ENCODE data around the gene ASPHD2.

ASPHD2 gene

DNA sequence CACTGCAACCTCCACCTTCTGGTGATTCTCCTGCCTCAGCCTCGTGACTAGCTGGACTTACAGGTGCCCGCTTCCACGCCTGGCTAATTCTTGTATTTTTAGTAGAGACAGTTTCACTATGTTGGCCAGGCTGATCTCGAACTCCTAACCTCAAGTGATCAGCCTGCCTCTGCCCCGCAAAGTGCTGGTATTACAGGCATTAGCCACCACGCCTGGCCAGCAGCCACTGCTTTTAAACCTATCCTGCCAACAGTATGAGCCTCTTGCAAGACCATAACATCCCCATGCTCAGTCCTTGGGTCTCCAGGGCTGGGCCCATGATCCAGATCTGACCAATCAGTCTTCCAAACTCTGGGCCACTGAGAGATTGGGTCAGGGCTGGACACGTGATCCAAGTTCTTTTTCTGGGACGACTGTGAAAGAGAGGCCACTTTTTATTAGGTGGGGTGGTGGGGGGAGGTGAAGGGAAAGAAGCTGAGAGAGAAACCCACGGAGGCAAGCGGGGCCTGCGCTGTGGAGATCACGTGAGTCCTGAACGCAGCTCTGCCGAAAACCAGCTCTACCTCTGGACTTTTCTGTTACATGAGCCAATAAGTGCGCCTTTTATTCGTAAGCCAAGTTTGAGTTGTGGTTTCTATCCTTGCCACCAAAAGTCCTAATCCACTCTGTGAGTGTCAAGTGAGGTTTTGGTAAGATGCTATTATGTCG, 17.9 kb downstream of the ASPHD2 start:
- TF ChIP-seq GABPA (IDR thresholded peaks at IDR 0.05; ENCODE audit: low read depth) (no peak), SPI1 (IDR thresholded peaks at IDR 0.05; ENCODE audit: borderline replicate concordance, low read depth) (no peak), POLR2AphosphoS5 (IDR thresholded peaks at IDR 0.05; ENCODE audit: low read depth) (no peak)
- TF ChIP-seq, protein P1, sequence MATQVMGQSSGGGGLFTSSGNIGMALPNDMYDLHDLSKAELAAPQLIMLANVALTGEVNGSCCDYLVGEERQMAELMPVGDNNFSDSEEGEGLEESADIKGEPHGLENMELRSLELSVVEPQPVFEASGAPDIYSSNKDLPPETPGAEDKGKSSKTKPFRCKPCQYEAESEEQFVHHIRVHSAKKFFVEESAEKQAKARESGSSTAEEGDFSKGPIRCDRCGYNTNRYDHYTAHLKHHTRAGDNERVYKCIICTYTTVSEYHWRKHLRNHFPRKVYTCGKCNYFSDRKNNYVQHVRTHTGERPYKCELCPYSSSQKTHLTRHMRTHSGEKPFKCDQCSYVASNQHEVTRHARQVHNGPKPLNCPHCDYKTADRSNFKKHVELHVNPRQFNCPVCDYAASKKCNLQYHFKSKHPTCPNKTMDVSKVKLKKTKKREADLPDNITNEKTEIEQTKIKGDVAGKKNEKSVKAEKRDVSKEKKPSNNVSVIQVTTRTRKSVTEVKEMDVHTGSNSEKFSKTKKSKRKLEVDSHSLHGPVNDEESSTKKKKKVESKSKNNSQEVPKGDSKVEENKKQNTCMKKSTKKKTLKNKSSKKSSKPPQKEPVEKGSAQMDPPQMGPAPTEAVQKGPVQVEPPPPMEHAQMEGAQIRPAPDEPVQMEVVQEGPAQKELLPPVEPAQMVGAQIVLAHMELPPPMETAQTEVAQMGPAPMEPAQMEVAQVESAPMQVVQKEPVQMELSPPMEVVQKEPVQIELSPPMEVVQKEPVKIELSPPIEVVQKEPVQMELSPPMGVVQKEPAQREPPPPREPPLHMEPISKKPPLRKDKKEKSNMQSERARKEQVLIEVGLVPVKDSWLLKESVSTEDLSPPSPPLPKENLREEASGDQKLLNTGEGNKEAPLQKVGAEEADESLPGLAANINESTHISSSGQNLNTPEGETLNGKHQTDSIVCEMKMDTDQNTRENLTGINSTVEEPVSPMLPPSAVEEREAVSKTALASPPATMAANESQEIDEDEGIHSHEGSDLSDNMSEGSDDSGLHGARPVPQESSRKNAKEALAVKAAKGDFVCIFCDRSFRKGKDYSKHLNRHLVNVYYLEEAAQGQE (IDR thresholded peaks at IDR 0.05; ENCODE audit: insufficient replicate concordance, low read depth): no peak
- TF ChIP-seq, protein P2, sequence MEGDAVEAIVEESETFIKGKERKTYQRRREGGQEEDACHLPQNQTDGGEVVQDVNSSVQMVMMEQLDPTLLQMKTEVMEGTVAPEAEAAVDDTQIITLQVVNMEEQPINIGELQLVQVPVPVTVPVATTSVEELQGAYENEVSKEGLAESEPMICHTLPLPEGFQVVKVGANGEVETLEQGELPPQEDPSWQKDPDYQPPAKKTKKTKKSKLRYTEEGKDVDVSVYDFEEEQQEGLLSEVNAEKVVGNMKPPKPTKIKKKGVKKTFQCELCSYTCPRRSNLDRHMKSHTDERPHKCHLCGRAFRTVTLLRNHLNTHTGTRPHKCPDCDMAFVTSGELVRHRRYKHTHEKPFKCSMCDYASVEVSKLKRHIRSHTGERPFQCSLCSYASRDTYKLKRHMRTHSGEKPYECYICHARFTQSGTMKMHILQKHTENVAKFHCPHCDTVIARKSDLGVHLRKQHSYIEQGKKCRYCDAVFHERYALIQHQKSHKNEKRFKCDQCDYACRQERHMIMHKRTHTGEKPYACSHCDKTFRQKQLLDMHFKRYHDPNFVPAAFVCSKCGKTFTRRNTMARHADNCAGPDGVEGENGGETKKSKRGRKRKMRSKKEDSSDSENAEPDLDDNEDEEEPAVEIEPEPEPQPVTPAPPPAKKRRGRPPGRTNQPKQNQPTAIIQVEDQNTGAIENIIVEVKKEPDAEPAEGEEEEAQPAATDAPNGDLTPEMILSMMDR (IDR thresholded peaks at IDR 0.05; ENCODE audit: insufficient read depth, low read length): no peak
- Histone ChIP-seq H3K27ac (replicated peaks) (no peak overlapping the region), H3K27me3 (ENCODE audit: insufficient read depth, poor library complexity, severe bottlenecking) (no peaks in the 10 kb centered on the region), H3K4me3 (replicated peaks; ENCODE audit: insufficient read depth, low read length) (no peak overlapping the region)
- DNase-seq (ENCODE audit: low read depth in 1 of 2, low spot score in 1 of 2): no peak

DNA sequence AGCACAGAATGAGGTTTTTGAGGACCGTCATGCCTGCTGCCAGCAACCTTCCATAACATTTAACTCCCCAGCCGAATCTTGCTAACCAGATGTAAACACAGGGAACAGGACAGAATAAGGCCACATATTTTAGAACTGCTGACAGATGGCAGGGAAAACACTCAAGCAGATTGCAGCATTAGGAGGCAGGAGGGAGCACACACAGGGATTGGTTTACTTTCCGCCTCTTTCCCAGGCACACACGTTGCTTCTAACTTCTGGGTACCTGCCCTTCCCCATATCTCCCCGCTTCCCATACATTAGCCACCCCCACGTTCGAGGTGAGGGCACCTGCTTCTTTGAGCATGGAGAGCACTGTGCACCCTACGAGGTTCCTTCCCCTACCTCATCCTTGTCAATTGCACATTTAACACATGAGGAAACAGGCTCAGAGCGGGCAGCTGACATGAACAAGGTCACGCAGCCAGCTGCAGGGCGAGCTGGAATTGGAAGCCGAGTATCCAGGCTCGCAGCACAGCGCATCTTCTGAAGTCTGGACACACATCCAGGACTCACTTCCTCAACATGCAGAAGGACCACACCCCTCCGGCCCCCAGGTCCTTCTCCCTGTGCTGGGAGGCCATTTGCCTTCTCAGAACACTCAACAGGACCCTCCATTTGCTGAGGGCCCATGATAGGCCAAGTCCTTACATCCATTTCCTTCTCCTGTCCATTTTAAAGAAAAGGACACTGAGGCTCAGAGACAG, 18.7 kb downstream of the ASPHD2 start:
- TF ChIP-seq POLR2AphosphoS5 (IDR thresholded peaks at IDR 0.05; ENCODE audit: low read depth) (no peak), SPI1 (IDR thresholded peaks at IDR 0.05; ENCODE audit: borderline replicate concordance, low read depth) (no peak), GABPA (IDR thresholded peaks at IDR 0.05; ENCODE audit: low read depth) (no peak)
- TF ChIP-seq, protein P2 (IDR thresholded peaks at IDR 0.05; ENCODE audit: insufficient read depth, low read length): no peak
- Histone ChIP-seq H3K27me3 (ENCODE audit: insufficient read depth, poor library complexity, severe bottlenecking) (no peaks in the 10 kb centered on the region), H3K4me3 (replicated peaks; ENCODE audit: insufficient read depth, low read length) (no peak overlapping the region), H3K27ac (replicated peaks) (no peak overlapping the region)
- no peak for DNase-seq (ENCODE audit: low read depth in 1 of 2, low spot score in 1 of 2)

DNA sequence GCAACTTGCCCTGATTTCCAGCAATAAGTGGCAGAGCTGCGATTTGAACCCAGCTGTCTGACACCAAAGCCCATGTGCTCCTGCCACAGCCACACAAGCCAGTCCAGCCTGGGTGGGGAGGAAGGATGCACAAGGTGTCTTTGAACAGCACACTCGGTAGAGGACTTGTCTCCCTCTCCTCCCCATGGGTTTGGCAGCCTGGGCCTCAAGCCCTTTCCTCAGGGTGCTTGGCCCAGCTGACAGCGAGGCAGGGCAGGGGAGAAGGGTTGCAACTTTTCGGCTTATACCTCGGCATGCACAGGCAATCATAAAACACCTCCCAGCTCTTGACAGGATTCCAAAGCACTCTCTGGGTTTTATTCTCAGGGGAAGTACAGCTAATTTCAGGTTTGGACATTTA, 19.3 kb downstream of the ASPHD2 start:
- Histone ChIP-seq H3K27ac (replicated peaks) (no peak overlapping the region), H3K27me3 (ENCODE audit: insufficient read depth, poor library complexity, severe bottlenecking) (no peaks in the 10 kb centered on the region), H3K4me3 (replicated peaks; ENCODE audit: insufficient read depth, low read length) (no peak overlapping the region)
- TF ChIP-seq, protein P1 (IDR thresholded peaks at IDR 0.05; ENCODE audit: insufficient replicate concordance, low read depth): no peak
- TF ChIP-seq POLR2AphosphoS5 (IDR thresholded peaks at IDR 0.05; ENCODE audit: low read depth): no peak
- TF ChIP-seq, protein P2 (IDR thresholded peaks at IDR 0.05; ENCODE audit: insufficient read depth, low read length): no peak
- TF ChIP-seq GABPA (IDR thresholded peaks at IDR 0.05; ENCODE audit: low read depth): no peak
- TF ChIP-seq SPI1 (IDR thresholded peaks at IDR 0.05; ENCODE audit: borderline replicate concordance, low read depth): no peak
- no peak for DNase-seq (ENCODE audit: low read depth in 1 of 2, low spot score in 1 of 2)
